Left renal cortex interstitium (tissue), 4 donors: ENCODE measurements around the gene PKM. TPM values are rescaled to one million over a fixed set of nuclear protein-coding genes. Genes with fewer than 3 reads are reported as not detected.

Source experiments
- DNase-seq, 4 donors: peaks; one replicate each; pipeline ENCODE4 v3.0.0-alpha.2; 2013; ENCODE audit warnings: low read depth in 4 of 4, low spot score in 2 of 4, missing footprints in 1 of 4
- polyA plus RNA-seq, 4 donors: library from polyadenylated mRNA; unstranded; fragments of 120-200 nt; gene quantifications; one replicate each; pipeline ENCODE4 v1.2.1, GENCODE V29; 2013; ENCODE audit not compliant: insufficient read length in 4 of 4

Gene PKM
- polyA plus RNA-seq, 4 donors = 638 to 709 (median 646) TPM

- no peak for DNase-seq
Observed at GRCh38 chr15:72202302-72202701, 28.7 kb downstream of the PKM start.

- DNase-seq = no peak
Observed at GRCh38 chr15:72201391-72201921, 29.5 kb downstream of the PKM start.

GRCh38 chr15:72200395-72201237, 30.4 kb downstream of the PKM start:
- DNase-seq = no peak

- DNase-seq = peak in 1 of 4 donors; percentile 64
Observed at GRCh38 chr15:72199721-72200212, 31.2 kb downstream of the PKM start.

GRCh38 chr15:72199205-72199515, 31.8 kb downstream of the PKM start:
- no peak for DNase-seq

GRCh38 chr15:72198356-72199204, 32.4 kb downstream of the PKM start:
- no peak for DNase-seq

- no peak for DNase-seq
Observed at GRCh38 chr15:72197460-72198355, 33.3 kb downstream of the PKM start, which contains the start of gene GRAMD2A. TSS of gene GRAMD2A (minus strand) at chr15:72197787.

GRCh38 chr15:72197041-72197459, 33.9 kb downstream of the PKM start:
- no peak for DNase-seq

- DNase-seq = no peak
Observed at GRCh38 chr15:72196409-72197040, 34.5 kb downstream of the PKM start.

GRCh38 chr15:72195101-72195511, 35.9 kb downstream of the PKM start:
- DNase-seq = no peak

GRCh38 chr15:72193836-72194396, 37.1 kb downstream of the PKM start:
- DNase-seq = no peak

GRCh38 chr15:72192416-72192815, 38.6 kb downstream of the PKM start:
- DNase-seq = no peak

- no peak for DNase-seq
Observed at GRCh38 chr15:72189250-72189902, 41.6 kb downstream of the PKM start.

GRCh38 chr15:72184165-72184811, 46.7 kb downstream of the PKM start:
- DNase-seq = no peak

- no peak for DNase-seq
Observed at GRCh38 chr15:72183781-72184164, 47.2 kb downstream of the PKM start.

- DNase-seq = no peak
Observed at GRCh38 chr15:72182673-72183072, 48.3 kb downstream of the PKM start.

GRCh38 chr15:72182244-72182643, 48.7 kb downstream of the PKM start:
- DNase-seq = no peak

- no peak for DNase-seq
Observed at GRCh38 chr15:72180761-72181324, 50.1 kb downstream of the PKM start.
